NCI-H2107 (cell line): Measurements from ENCODE around the gene OTUD1.
"Not testable (repeated sequence)": the region's sequence is repeated elsewhere in the genome, so short reads cannot be mapped to it uniquely, and the experiment has no call there.

ENCODE experiments used
- DNase-seq: peaks from one replicate; lab custom pipeline; 2025; lab: John Stamatoyannopoulos, UW

OTUD1 gene

DNA sequence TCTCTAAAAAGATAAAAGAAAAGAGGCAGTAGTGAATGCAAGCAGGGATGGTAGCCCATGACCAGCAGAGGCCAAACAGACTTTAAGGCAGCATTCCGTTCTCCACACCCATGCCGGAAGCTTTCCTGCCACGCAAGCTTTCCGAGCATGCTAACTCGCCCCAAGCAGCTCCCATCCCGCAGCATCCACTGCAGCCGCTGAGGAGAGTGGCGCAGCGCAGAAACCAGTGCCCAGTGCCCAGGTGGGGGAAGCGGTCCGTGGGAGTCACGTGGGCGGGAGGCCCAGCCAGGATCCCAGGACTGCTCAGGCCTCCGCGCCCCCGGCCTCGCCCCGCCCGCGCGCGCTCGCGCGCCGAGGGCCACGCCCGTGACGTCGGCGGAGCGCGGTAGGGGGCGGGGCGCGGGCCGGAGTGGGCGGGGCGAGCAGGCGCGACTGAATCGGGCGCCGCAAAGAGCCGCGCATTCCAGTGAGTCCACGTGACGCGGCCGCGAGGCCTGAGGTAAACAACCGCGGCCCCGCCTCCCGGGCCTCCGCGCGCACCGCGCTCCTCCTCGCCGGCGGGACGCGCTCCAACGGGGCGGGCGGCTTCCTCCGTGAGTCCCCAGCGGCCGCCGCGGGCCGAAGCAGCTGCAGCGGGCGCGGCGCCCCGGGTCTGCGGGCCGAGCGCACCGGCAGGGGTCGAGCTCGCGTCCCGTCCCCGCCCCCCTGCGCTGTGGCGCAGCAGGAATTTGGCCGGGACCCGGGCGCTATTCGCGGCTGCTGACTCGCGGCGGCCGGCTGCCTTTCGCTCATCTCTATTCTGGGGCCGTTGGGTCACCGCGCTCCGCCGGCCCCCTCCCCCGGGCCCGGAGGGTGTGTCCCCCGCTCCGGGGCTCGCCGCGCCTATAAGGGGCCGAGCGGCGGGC is at the start of gene OTUD1:
Gene OTUD1 (plus strand): TSS at position 529 of the 905 bp plus-strand sequence. CDS start 383 bp downstream, outside the sequence.
- peak; percentile 58 for DNase-seq

GRCh38 chr10:23390408-23390807 is 48.5 kb upstream of the OTUD1 start:
- DNase-seq: not testable (repeated sequence)

GRCh38 chr10:23390809-23391208 is 48.1 kb upstream of the OTUD1 start:
- DNase-seq: no peak

GRCh38 chr10:23391821-23392220 is 47.1 kb upstream of the OTUD1 start:
- DNase-seq: no peak

GRCh38 chr10:23395017-23395416 is 43.9 kb upstream of the OTUD1 start:
- no peak for DNase-seq

GRCh38 chr10:23396695-23397094 is 42.2 kb upstream of the OTUD1 start:
- no peak for DNase-seq

DNA sequence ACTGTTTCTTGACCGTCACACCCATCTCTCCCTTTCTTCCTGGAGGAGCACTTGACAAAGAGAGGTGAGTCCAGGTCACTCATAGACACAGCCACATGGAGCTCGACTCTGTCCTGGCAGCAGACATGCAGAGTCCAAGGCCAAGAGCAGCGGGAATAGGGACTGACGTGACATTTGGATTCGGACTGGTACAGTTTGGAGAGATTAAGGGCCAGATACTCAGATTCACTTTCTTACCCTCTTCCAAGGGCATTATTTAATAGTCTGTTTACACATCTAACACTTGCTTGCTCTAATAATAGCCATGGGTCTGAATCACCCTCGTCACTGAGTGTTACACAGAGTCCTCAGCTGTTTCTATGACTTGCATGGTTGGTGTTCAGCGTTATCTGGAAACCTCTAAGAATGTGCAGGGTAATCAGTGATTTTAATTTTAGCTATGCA is 39.2 kb upstream of the OTUD1 start:
- DNase-seq: no peak

DNA sequence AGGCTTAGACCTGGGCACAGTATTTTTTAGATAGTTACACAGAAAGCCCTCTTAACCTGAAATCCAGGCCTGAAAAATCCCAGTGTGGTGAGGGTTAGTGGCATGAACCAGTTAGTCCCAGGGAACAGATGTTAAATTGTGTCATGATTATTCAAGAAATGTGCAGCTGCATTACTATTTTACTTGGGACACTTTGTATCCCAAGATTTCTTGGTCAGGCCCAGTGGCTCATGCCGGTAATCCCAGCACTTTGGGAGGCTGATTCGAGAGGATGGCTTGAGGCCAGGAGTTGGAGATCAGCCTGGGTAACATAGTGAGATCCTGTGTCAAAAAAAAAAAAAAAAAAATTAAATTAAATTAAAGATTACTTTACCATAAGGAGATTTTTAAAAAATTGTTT is 36.0 kb upstream of the OTUD1 start:
- DNase-seq: no peak

- DNase-seq: no peak
Measured at GRCh38 chr10:23403278-23403677, 35.6 kb upstream of the OTUD1 start.

DNA sequence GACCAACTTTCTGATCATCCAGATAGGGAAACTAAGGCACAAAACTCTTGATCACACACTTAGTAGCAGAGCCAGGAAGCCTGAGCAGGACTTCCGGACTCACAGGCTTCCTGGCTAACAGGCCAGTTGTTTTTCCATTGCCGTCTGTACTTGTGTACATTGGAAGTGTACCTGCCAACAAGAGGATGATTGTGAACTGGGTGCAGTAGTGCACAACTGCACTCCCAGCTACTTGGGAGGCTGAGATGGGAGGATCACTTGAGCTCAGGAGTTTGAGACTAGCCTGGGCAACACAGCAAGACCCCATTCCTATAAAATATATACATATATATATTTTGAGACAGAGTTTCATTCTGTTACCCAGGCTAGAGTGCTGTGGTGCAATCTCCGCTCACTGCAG is 35.2 kb upstream of the OTUD1 start:
- no peak for DNase-seq

- DNase-seq: no peak
Measured at GRCh38 chr10:23404461-23404980, 34.4 kb upstream of the OTUD1 start.

GRCh38 chr10:23405540-23405939 is 33.3 kb upstream of the OTUD1 start:
- DNase-seq: no peak

DNA sequence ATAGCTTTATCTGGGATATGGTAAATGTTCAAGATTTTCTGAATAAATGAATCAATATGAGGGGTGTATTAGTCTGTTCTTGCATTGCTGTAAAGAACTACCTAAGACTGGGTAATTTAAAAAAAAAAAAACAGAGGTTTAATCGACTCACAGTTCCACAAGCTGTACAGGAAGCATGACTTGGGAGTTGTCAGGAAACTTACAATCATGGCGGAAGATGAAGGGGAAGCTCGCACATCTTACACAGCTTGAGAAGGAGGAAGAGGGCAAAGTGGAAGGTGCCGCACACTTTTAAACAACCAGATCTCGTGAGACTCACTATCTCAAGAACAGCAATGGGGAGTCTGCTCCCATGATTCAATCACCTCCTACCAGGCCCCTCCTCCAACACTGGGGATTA is 32.5 kb upstream of the OTUD1 start:
- no peak for DNase-seq

DNA sequence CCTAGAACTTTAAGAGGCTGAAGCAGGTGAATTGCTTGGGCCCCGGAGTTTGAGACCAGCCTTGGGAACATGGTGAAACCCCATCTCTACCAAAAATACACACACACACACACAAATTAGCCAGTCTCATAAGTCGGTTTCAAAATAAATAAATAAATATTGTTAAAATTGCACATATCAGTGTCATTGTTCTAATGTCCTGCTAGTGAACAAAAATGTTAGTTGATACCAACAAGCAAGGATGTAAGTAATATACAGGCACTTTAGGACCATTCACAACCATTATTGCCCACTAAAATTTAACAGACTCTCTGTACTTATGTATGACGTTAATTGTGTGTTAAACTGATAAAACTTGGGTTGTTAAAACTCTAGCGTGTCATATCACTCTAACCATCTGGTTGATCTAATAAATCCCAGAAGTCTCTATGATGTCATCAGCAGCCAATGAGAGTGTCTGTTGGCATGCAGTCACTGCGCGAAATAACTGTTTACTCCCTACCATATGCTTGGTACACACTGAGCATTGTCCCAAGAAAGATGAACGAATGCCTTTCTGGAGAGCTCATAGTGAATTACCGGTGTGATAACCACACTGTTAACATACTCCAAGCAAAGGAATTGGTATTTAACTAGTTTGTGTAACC is 30.4 kb upstream of the OTUD1 start:
- no peak for DNase-seq

DNA sequence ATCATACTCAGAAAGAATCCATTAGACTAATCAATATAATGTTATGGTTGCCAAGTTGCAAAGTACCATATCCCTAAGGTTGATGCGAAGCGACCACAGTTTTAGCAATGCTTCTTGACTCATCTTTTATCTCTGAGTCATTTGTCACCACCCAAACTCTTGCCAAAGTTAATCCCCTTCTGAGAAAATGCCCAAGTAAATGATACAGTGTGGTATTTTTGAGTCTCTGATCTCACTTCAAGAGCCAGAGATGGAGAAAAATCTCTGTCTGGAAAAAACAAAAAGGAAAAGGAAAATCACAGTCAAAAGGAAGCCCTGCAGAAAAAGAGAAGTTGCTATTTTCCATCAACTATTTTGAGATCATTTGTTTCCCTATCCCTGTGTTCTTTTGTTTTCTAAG is 26.7 kb upstream of the OTUD1 start:
- no peak for DNase-seq

DNA sequence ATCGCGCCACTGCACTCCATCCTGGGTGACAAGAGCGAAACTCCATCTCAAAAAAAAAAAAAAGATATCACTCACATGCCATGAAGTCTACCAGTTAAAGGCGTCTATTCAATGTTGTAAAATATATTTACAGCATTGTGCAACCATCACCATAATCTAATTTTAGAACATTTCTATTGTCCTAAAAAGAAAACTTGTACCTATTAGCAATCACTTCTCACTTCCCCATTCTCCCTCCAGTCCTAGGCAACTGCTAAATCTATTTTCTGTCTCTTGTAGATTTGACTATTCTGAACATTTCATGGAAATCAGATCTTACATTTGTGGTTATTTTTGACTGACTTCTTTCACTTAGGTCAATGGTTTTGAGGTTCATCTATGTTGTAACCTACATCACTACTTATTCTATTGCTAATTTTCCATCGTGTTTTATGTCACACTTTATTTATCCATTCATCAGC is 25.2 kb upstream of the OTUD1 start:
- DNase-seq: no peak

- no peak for DNase-seq
Measured at GRCh38 chr10:23414658-23415057, 24.2 kb upstream of the OTUD1 start.

- DNase-seq: no peak
Measured at GRCh38 chr10:23417254-23417653, 21.6 kb upstream of the OTUD1 start.

- DNase-seq: no peak
Measured at GRCh38 chr10:23418051-23418681, 20.7 kb upstream of the OTUD1 start.

- no peak for DNase-seq
Measured at GRCh38 chr10:23419201-23419600, 19.7 kb upstream of the OTUD1 start.

- no peak for DNase-seq
Measured at GRCh38 chr10:23419655-23420329, 19.1 kb upstream of the OTUD1 start.

DNA sequence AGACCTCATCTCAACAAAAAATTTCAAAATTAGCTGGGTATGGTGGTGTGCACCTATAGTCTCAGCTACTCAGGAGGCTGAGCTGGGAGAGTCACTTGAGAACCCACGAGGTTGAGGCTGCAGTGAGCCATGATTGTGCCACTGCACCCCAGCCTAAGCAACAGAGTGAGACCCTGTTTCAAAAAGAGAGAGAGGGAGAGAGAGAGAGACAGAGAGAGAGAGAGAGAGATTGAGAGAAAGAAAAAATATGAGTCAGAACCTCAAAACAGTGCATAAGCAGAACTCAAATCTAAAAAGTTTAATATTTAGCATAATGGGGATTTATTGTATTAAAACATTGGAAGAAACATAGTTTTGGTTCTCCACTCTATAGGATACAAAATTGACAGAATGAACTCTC is 17.5 kb upstream of the OTUD1 start:
- DNase-seq: no peak
